ENCODE results near the gene ABCA7. TPM values are rescaled to one million over a fixed set of nuclear protein-coding genes. Genes with fewer than 3 reads are reported as not detected.
A peak's percentile ranks its signal among the peaks of the same experiment; 100 is the strongest.

The ABCA7 gene
- total and polyA plus RNA-seq, 2 of the 13 experiments (the other 11 are each of a cell fraction or from before 2014, with no cell fraction given), result 4.4 to 32.4 TPM

- Histone ChIP-seq H3K9ac (ENCODE audit: insufficient read depth, low read depth, low read length) (no peak overlapping the region), H3K4me1 (ENCODE audit: insufficient read depth, low read length) (peaks cover 21% of the 10 kb centered on the region), H3K27ac (ENCODE audit: extremely low read length, insufficient read depth, low read length) (no peak overlapping the region), H3K9me3 (ENCODE audit: low read length) (no peaks in the 10 kb centered on the region), H3K79me2 (ENCODE audit: insufficient read depth, low read length) (no peaks in the 10 kb centered on the region), H2AFZ (ENCODE audit: low read length) (no peak overlapping the region), H3K4me2 (ENCODE audit: low read depth, low read length) (no peak overlapping the region), H3K36me3 (replicated peaks in 1 of 2; ENCODE audit: control insufficient read depth in 1 of 2, insufficient read depth in 2 of 2, low read length in 2 of 2) (peaks cover 0 to 7% of the 10 kb centered on the region in 2 experiments; a peak in 4 of 5 replicates), H3K4me3 (replicated peaks in 1 of 3; ENCODE audit: insufficient read depth in 1 of 3, low read depth in 2 of 3, low read length in 3 of 3) (no peak overlapping the region), H4K20me1 (ENCODE audit: insufficient read depth, low read length) (no peaks in the 10 kb centered on the region), H3K27me3 (ENCODE audit: control insufficient read depth in 1 of 2, insufficient read depth in 2 of 2, low read length in 2 of 2) (no peaks in the 10 kb centered on the region)
- WGBS (ENCODE audit: low lambda C conversion rate), result 93% methylated on average over 20 of the region's 50 CpGs
- in situ Hi-C loops (cut with HindIII; ENCODE audit: extremely low pct_ligation_motif_present, low pct_unique_long_range_greater_than_20kb), result no loop called here
- no peak for DNase-seq (ENCODE audit: low spot score)
- TF ChIP-seq HNRNPL (IDR thresholded peaks at IDR 0.05; ENCODE audit: low read depth, low read length), result 0 out of 2 replicates have a peak, but pooled peaks have one; percentile 36
- no peak for TF ChIP-seq ZNF30 (CRISPR knock-in tag; IDR thresholded peaks at IDR 0.05)
- no peak for FAIRE-seq
- ATAC-seq, result no peak; the same call in 2 of the 3 replicates
- BruUV-seq (replicated peaks), result no TSS peak
- CTCF ChIA-PET (ENCODE audit: low intra/inter-chr PET ratio, low total read pairs), result no interaction called here
- intact Hi-C loops (cut with micrococcal nuclease; ENCODE audit: unreplicated experiment), result no loop called here
- POLR2A ChIA-PET, result interaction anchor here (1.3 kb wide), 1 partner anchor 17 kb away, joined by 5 read pairs; no protein-coding TSS in a partner anchor
These were observed 40.7 kb downstream of the ABCA7 start for GRCh38 chr19:1080360-1081161.

GRCh38 chr19:1081301-1082164, 41.6 kb downstream of the ABCA7 start:
- CTCF ChIA-PET (ENCODE audit: low intra/inter-chr PET ratio, low total read pairs), result no interaction called here
- Histone ChIP-seq H3K79me2 (ENCODE audit: insufficient read depth, low read length) (no peaks in the 10 kb centered on the region), H3K27me3 (ENCODE audit: control insufficient read depth in 1 of 2, insufficient read depth in 2 of 2, low read length in 2 of 2) (no peaks in the 10 kb centered on the region), H3K9ac (ENCODE audit: insufficient read depth, low read depth, low read length) (no peak overlapping the region), H3K27ac (ENCODE audit: extremely low read length, insufficient read depth, low read length) (no peak overlapping the region), H3K4me3 (replicated peaks in 1 of 3; ENCODE audit: insufficient read depth in 1 of 3, low read depth in 2 of 3, low read length in 3 of 3) (no peak overlapping the region), H3K4me1 (ENCODE audit: insufficient read depth, low read length) (peaks cover 11% of the 10 kb centered on the region), H3K9me3 (ENCODE audit: low read length) (no peaks in the 10 kb centered on the region), H4K20me1 (ENCODE audit: insufficient read depth, low read length) (no peaks in the 10 kb centered on the region), H3K36me3 (replicated peaks in 1 of 2; ENCODE audit: control insufficient read depth in 1 of 2, insufficient read depth in 2 of 2, low read length in 2 of 2) (peaks cover 0 to 7% of the 10 kb centered on the region in 2 experiments; a peak in 3 of 5 replicates), H2AFZ (ENCODE audit: low read length) (no peak overlapping the region), H3K4me2 (ENCODE audit: low read depth, low read length) (no peak overlapping the region)
- no peak for FAIRE-seq
- in situ Hi-C loops (cut with HindIII; ENCODE audit: extremely low pct_ligation_motif_present, low pct_unique_long_range_greater_than_20kb) (no loop called here), intact Hi-C loops (cut with micrococcal nuclease; ENCODE audit: unreplicated experiment) (no loop called here)
- 88% methylated on average over 44 of the region's 58 CpGs for WGBS (ENCODE audit: low lambda C conversion rate)
- peak; percentile 16 for ATAC-seq
- POLR2A ChIA-PET, result interaction anchor here (0.9 to 1.3 kb wide), 2 partner anchors 12 to 16 kb away, joined by 3 to 5 read pairs; no protein-coding TSS in a partner anchor
- DNase-seq (ENCODE audit: low spot score), result no peak
- no TSS peak for BruUV-seq (replicated peaks)
- TF ChIP-seq MLXIP (CRISPR knock-in tag; IDR thresholded peaks at IDR 0.05; ENCODE audit: borderline replicate concordance) (no peak), KLF9 (CRISPR knock-in tag; IDR thresholded peaks at IDR 0.05; ENCODE audit: low read depth) (no peak), ZNF691 (CRISPR knock-in tag; IDR thresholded peaks at IDR 0.05; ENCODE audit: borderline replicate concordance, low read depth) (no peak), ZNF687 (CRISPR knock-in tag; IDR thresholded peaks at IDR 0.05) (peak; percentile 47)

All from HepG2 (cell line).